ENCODE data around the gene ATXN2.
"Not testable (repeated sequence)": the region's sequence is repeated elsewhere in the genome, so short reads cannot be mapped to it uniquely, and the experiment has no call there.

Gene ATXN2

DNA sequence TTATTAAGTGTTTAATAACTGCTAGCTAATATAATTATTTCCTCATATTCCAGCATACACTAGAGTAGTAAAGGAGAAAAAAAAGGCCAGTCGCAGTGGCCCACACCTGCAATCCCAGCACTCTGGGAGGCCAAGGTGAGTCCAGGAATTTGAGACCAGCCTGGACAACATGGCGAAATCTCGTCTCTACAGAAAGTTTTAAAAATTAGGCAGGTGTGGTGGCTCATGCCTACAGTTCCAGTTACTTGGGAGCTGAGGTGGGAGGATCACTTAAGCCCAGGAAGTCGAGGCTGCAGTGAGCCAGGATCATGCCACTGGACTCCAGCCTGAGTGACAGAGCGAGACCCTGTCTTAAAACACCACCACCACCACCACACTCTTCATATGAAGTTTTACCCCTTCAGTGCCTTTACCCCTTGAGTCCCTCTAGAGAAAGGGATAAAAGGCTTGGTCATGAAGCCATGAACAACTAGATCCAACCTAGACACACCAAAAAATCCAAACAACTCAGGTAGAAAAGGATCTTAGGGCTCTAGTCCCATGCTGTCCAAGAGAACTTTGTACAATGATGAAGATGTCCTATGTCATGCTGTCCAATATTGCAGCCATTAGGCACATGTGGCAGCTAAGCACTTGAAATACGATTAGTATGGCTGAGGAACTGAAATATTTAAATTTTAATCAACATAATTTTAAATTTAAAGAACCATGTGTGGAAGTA lies 29.6 kb downstream of the ATXN2 start:
- no peak overlapping the region for H3K9ac ChIP-seq (ENCODE audit: low read length)
- TF ChIP-seq EZH2 (optimal IDR thresholded peaks at IDR 0.05; ENCODE audit: low read depth, low read length), result no peak
- TF ChIP-seq, protein P1, sequence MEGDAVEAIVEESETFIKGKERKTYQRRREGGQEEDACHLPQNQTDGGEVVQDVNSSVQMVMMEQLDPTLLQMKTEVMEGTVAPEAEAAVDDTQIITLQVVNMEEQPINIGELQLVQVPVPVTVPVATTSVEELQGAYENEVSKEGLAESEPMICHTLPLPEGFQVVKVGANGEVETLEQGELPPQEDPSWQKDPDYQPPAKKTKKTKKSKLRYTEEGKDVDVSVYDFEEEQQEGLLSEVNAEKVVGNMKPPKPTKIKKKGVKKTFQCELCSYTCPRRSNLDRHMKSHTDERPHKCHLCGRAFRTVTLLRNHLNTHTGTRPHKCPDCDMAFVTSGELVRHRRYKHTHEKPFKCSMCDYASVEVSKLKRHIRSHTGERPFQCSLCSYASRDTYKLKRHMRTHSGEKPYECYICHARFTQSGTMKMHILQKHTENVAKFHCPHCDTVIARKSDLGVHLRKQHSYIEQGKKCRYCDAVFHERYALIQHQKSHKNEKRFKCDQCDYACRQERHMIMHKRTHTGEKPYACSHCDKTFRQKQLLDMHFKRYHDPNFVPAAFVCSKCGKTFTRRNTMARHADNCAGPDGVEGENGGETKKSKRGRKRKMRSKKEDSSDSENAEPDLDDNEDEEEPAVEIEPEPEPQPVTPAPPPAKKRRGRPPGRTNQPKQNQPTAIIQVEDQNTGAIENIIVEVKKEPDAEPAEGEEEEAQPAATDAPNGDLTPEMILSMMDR (IDR thresholded peaks at IDR 0.05; ENCODE audit: low read length), result no peak
- no peak for TF ChIP-seq EZH2phosphoT487 (IDR thresholded peaks at IDR 0.05; ENCODE audit: low read length)
- H2AFZ ChIP-seq (ENCODE audit: low read length), result no peak overlapping the region
- H3K36me3 ChIP-seq (replicated peaks; ENCODE audit: insufficient read depth, low read length), result no peaks in the 10 kb centered on the region
- no peaks in the 10 kb centered on the region for H3K27me3 ChIP-seq (replicated peaks; ENCODE audit: insufficient read depth, low read length)
- H3K9me2 ChIP-seq (replicated peaks; ENCODE audit: insufficient read depth, low read length), result no peaks in the 10 kb centered on the region
- DNase-seq, result no peak
- no peaks in the 10 kb centered on the region for H4K20me1 ChIP-seq (ENCODE audit: insufficient read depth, low read length)
- H3K4me1 ChIP-seq (ENCODE audit: low read length), result no peaks in the 10 kb centered on the region
- no peaks in the 10 kb centered on the region; the same call in 1 of the 2 replicates for H3K79me2 ChIP-seq (ENCODE audit: low read length)
- no peaks in the 10 kb centered on the region for H3K9me3 ChIP-seq (replicated peaks; ENCODE audit: insufficient read depth, low read length)
- H3K4me3 ChIP-seq (ENCODE audit: low read length), result no peak overlapping the region
- H3K4me2 ChIP-seq (ENCODE audit: low read depth, low read length), result no peak overlapping the region
- no peaks in the 10 kb centered on the region for H3F3A ChIP-seq (ENCODE audit: insufficient read depth, low read length)
- no peak overlapping the region for H3K27ac ChIP-seq (ENCODE audit: low read length)

DNA sequence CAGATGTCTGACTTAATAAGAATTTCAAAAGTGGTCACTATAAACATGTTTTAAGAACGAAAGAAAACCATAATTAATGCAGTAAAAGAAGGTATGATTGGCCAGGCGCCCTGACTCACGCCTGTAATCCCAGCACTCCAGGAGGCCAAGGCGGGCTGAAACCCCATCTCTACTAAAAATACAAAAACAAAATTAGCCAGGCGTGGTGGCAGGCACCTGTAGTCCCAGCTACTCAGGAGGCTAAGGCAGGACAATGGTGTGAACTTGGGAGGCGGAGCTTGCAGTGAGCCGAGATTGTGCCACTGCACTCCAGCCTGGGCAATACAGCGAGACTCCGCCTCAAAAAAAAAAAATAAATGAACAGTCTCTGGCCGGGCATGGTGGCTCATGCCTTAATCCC lies 38.3 kb downstream of the ATXN2 start:
- not testable (repeated sequence) for H3K4me3 ChIP-seq (ENCODE audit: low read length); H3K79me2 ChIP-seq (ENCODE audit: low read length); H3F3A ChIP-seq (ENCODE audit: insufficient read depth, low read length); H3K36me3 ChIP-seq (replicated peaks; ENCODE audit: insufficient read depth, low read length); H3K27ac ChIP-seq (ENCODE audit: low read length); H3K9me2 ChIP-seq (replicated peaks; ENCODE audit: insufficient read depth, low read length); H3K4me2 ChIP-seq (ENCODE audit: low read depth, low read length); H4K20me1 ChIP-seq (ENCODE audit: insufficient read depth, low read length); H2AFZ ChIP-seq (ENCODE audit: low read length); DNase-seq; H3K27me3 ChIP-seq (replicated peaks; ENCODE audit: insufficient read depth, low read length); H3K9me3 ChIP-seq (replicated peaks; ENCODE audit: insufficient read depth, low read length); H3K4me1 ChIP-seq (ENCODE audit: low read length); H3K9ac ChIP-seq (ENCODE audit: low read length)

DNA sequence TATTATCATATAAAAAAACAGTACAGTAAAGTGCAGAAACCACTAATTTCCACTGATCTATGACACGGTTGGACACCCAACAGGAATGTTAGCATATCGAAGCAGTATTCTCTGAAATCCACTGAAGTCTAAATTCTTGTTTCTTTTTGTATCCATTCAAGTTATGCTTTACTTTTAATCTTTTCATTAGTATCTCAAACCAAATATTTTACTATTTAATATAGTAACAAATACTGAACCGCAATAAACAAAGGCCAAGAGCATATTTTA lies 41.1 kb downstream of the ATXN2 start:
- TF ChIP-seq EZH2phosphoT487 (IDR thresholded peaks at IDR 0.05; ENCODE audit: low read length) (no peak), EZH2 (optimal IDR thresholded peaks at IDR 0.05; ENCODE audit: low read depth, low read length) (no peak)
- TF ChIP-seq, protein P1 (IDR thresholded peaks at IDR 0.05; ENCODE audit: low read length), result no peak
- Histone ChIP-seq H3K27me3 (replicated peaks; ENCODE audit: insufficient read depth, low read length) (no peaks in the 10 kb centered on the region), H3F3A (ENCODE audit: insufficient read depth, low read length) (no peaks in the 10 kb centered on the region), H3K4me3 (ENCODE audit: low read length) (no peak overlapping the region), H3K9ac (ENCODE audit: low read length) (no peak overlapping the region), H3K79me2 (ENCODE audit: low read length) (peaks cover 4% of the 10 kb centered on the region; the same call in 1 of the 2 replicates), H4K20me1 (ENCODE audit: insufficient read depth, low read length) (no peaks in the 10 kb centered on the region), H3K9me3 (replicated peaks; ENCODE audit: insufficient read depth, low read length) (no peaks in the 10 kb centered on the region), H3K4me2 (ENCODE audit: low read depth, low read length) (no peak overlapping the region), H3K36me3 (replicated peaks; ENCODE audit: insufficient read depth, low read length) (no peaks in the 10 kb centered on the region), H2AFZ (ENCODE audit: low read length) (no peak overlapping the region), H3K4me1 (ENCODE audit: low read length) (peaks cover 3% of the 10 kb centered on the region; the same call in 1 of the 2 replicates), H3K27ac (ENCODE audit: low read length) (no peak overlapping the region), H3K9me2 (replicated peaks; ENCODE audit: insufficient read depth, low read length) (no peaks in the 10 kb centered on the region)
- DNase-seq, result no peak

DNA sequence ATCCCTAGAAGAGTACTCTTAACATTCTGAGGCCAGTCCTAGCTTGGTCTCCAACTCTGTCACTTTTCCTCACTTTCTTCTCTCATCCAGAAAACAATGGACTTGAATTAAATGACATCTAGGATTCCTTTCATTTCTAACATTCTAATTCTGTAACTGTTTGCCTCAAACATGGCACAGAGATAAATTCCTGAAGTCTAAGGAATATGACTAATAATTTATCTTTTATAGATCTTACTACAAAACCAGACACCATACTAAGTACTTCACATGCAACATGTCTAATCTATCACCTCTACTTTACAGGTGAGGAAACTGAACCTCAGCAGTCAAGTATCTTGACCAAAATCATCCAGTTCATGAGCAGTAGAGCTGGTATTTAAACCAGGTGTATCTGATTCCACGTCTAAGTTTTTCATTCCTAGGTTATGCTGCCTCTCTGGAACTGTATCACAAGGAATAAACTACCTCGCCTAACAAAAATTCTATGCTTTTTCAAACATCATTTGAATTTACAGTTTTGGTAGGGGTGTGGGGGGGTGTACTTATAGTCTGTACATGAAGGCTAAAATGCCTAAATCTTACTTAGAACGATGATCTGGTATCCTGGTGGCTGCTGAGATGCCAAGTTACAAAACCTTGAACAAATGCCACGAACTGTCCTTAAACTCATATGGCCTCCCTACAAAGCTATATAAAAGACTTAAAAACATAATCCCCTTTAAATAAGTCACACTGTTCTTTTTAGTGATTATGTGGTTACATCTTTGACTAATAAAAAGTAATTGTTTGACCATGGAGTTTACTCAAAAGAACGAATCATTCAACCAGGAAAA lies 41.6 kb downstream of the ATXN2 start:
- H3K9me3 ChIP-seq (replicated peaks; ENCODE audit: insufficient read depth, low read length), result no peaks in the 10 kb centered on the region
- TF ChIP-seq, protein P1 (IDR thresholded peaks at IDR 0.05; ENCODE audit: low read length), result no peak
- TF ChIP-seq EZH2 (optimal IDR thresholded peaks at IDR 0.05; ENCODE audit: low read depth, low read length) (no peak), EZH2phosphoT487 (IDR thresholded peaks at IDR 0.05; ENCODE audit: low read length) (no peak)
- H3F3A ChIP-seq (ENCODE audit: insufficient read depth, low read length), result no peaks in the 10 kb centered on the region
- no peaks in the 10 kb centered on the region for H3K9me2 ChIP-seq (replicated peaks; ENCODE audit: insufficient read depth, low read length)
- H3K9ac ChIP-seq (ENCODE audit: low read length), result no peak overlapping the region
- H2AFZ ChIP-seq (ENCODE audit: low read length), result no peak overlapping the region
- no peaks in the 10 kb centered on the region for H3K27me3 ChIP-seq (replicated peaks; ENCODE audit: insufficient read depth, low read length)
- peaks cover 4% of the 10 kb centered on the region; the same call in 1 of the 2 replicates for H3K79me2 ChIP-seq (ENCODE audit: low read length)
- no peak for DNase-seq
- H3K4me1 ChIP-seq (ENCODE audit: low read length), result no peaks in the 10 kb centered on the region
- no peaks in the 10 kb centered on the region for H4K20me1 ChIP-seq (ENCODE audit: insufficient read depth, low read length)
- no peak overlapping the region for H3K4me2 ChIP-seq (ENCODE audit: low read depth, low read length)
- no peak overlapping the region for H3K27ac ChIP-seq (ENCODE audit: low read length)
- no peaks in the 10 kb centered on the region for H3K36me3 ChIP-seq (replicated peaks; ENCODE audit: insufficient read depth, low read length)
- H3K4me3 ChIP-seq (ENCODE audit: low read length), result no peak overlapping the region

Data from MM.1S (cell line).